ENCODE data around the gene VCAN.

DNA sequence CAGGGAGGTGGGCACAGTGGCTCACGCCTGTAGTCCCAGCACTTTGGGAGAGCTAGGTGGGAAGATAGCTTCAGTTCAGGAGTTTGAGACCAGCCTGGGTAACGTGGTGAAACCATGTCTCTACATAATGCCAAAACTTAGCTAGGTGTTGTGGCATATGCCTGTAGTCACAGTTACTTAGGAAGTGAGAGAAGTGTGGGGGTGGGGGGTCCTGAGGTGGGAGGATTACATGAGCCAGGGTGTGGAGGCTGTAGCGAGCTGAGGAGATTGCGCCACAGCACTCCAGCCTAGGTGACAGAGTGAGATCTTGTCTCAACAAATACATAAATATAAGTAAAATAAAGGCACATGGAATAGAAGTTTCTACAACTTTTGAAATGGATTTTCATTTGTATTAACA is 23.1 kb downstream of the VCAN start:
- TF ChIP-seq EZH2 (IDR thresholded peaks at IDR 0.05; ENCODE audit: insufficient read depth, poor library complexity, severe bottlenecking) (no peak), EZH2phosphoT487 (IDR thresholded peaks at IDR 0.05; ENCODE audit: insufficient read depth, low read depth) (no peak)
